Upper lobe of right lung (tissue), 1 donor: ENCODE data around the gene TEX13A. TPM values are rescaled to one million over a fixed set of nuclear protein-coding genes. Genes with fewer than 3 reads are reported as not detected.

ENCODE experiments used
- ATAC-seq: fragments of 200-7000 bp; cut with Tn5 transposase; one replicate; pipeline ENCODE4 v1.9.1; 2020; ENCODE audit warnings: mild to moderate bottlenecking, moderate library complexity
- DNase-seq: peaks from one replicate; pipeline ENCODE4 v3.0.0-alpha.2; 2020
- H3K27ac ChIP-seq: fragments of 200-600 bp; one replicate; pipeline ENCODE4 v1.8.0; 2022
- H3K27me3 ChIP-seq: fragments of 200-600 bp; one replicate; pipeline ENCODE4 v1.8.0; 2022; ENCODE audit warnings: mild to moderate bottlenecking
- H3K36me3 ChIP-seq: fragments of 200-600 bp; one replicate; pipeline ENCODE4 v1.8.0; 2022
- H3K4me1 ChIP-seq: fragments of 200-600 bp; one replicate; pipeline ENCODE4 v1.8.0; 2022
- H3K4me3 ChIP-seq: fragments of 200-600 bp; one replicate; pipeline ENCODE4 v1.8.0; 2022; ENCODE audit warnings: mild to moderate bottlenecking
- H3K9me3 ChIP-seq: fragments of 200-600 bp; one replicate; pipeline ENCODE4 v1.8.0; 2022
- intact Hi-C: fragments of 100-400 bp; cut with DNase I; formaldehyde crosslinking; loops from one replicate; pipeline ENCODE4 v1.11.0; 2022
- total RNA-seq: library from RNA; stranded (reverse); fragmentation: NEBNext Ultra II Directional; extraction: Animal tissue kit (Norgen Biotek cat#: 25700); gene quantifications from one replicate; pipeline ENCODE4 v1.2.1, GENCODE V29; 2021
- TF ChIP-seq, protein P1 (sequence below): fragments of 200-600 bp; IDR thresholded peaks from one replicate; pipeline ENCODE4 v1.8.0; 2022; ENCODE audit warnings: antibody characterized with exemption
- donor health status: DM: no; HTN: yes; CAD: no; lungs with severe emphysema.

The TEX13A gene
- total RNA-seq, 1 donor from 2014 or later = not detected

DNA sequence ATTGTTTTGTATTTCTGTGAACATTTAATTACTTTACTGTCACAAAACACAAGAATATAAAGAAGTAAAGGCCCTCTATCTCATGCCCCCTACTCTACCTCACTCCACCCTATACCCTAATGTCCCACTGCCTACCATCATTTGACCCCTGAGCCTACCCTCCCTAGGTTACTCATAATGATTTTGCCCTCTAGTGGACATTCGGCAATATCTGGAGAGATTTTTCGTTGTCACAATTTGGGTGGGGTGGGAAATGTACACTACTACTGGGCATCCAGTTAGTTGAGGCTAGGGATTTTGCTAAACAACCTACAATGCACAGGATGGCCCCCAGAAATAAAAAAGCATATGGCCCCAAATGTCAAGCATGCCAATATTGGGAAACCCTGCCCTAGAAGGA, 10.2 kb downstream of the TEX13A start:
- ATAC-seq (no peak), DNase-seq (no peak)
- Histone ChIP-seq H3K27me3 (no peaks in the 10 kb centered on the region), H3K4me3 (no peak overlapping the region), H3K36me3 (no peaks in the 10 kb centered on the region), H3K9me3 (no peaks in the 10 kb centered on the region), H3K4me1 (no peaks in the 10 kb centered on the region), H3K27ac (no peak overlapping the region)
- intact Hi-C loops = no loop called here
- TF ChIP-seq, protein P1, sequence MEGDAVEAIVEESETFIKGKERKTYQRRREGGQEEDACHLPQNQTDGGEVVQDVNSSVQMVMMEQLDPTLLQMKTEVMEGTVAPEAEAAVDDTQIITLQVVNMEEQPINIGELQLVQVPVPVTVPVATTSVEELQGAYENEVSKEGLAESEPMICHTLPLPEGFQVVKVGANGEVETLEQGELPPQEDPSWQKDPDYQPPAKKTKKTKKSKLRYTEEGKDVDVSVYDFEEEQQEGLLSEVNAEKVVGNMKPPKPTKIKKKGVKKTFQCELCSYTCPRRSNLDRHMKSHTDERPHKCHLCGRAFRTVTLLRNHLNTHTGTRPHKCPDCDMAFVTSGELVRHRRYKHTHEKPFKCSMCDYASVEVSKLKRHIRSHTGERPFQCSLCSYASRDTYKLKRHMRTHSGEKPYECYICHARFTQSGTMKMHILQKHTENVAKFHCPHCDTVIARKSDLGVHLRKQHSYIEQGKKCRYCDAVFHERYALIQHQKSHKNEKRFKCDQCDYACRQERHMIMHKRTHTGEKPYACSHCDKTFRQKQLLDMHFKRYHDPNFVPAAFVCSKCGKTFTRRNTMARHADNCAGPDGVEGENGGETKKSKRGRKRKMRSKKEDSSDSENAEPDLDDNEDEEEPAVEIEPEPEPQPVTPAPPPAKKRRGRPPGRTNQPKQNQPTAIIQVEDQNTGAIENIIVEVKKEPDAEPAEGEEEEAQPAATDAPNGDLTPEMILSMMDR = no peak

DNA sequence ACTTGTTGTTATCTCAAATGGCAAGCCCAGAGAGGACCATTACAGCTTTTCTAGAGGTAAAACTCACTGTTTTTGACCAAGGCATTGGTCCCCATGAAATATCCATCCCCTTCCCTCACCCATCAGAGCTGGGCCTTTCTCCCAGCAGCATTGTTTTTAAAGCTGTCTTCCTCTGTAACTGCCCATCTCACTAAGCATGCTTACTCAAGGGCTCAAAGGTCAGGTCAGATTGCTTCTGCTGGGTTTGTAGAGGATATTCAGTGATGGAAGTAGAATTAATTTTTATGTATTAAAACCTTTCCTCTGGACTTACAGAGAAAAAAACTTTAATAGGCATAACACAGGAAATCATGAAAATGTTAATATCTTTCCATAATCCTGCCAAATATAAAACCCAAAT, 11.1 kb downstream of the TEX13A start:
- Histone ChIP-seq H3K4me3 (no peak overlapping the region), H3K36me3 (no peaks in the 10 kb centered on the region), H3K4me1 (no peaks in the 10 kb centered on the region), H3K27ac (no peak overlapping the region), H3K27me3 (no peaks in the 10 kb centered on the region), H3K9me3 (no peaks in the 10 kb centered on the region)
- ATAC-seq = no peak
- no peak for DNase-seq
- intact Hi-C loops = no loop called here
- TF ChIP-seq, protein P1 = no peak

- H3K36me3 ChIP-seq = no peaks in the 10 kb centered on the region
- no peak overlapping the region for H3K27ac ChIP-seq
- no peaks in the 10 kb centered on the region for H3K4me1 ChIP-seq
- DNase-seq (no peak), ATAC-seq (peak; percentile 14)
- TF ChIP-seq, protein P1 = no peak
- no peaks in the 10 kb centered on the region for H3K9me3 ChIP-seq
- H3K27me3 ChIP-seq = no peaks in the 10 kb centered on the region
- intact Hi-C loops = no loop called here
- H3K4me3 ChIP-seq = no peak overlapping the region
These were observed 28.6 kb downstream of the TEX13A start for GRCh38 chrX:105191878-105192277.

DNA sequence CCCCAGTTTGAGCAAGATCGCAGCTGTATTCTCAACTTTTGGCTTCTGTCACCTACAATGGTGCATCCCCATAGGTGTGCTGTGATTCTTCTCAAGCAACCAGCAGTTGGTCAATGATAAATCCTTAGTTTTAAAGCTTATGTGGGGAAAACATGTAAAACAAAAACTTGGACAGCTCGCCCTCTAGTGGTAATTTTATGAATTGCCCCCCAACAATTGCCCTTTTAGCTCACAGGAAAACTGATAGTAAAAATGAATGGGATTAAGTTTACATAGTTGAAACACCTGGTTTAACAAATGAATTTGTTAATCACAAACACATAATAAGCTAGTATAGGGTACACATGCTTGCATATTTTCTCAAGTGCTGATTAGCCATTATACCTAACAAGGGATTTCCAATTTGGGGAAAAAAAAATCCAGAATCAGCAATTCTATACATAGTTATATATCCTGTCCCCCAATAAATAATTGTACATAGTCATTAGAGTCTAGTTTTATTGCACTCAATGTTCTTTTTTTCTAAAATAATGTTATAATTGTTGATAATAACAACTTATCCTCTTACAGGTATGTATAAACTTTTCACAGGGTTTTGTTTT, 30.1 kb downstream of the TEX13A start:
- DNase-seq = no peak
- intact Hi-C loops = no loop called here

GRCh38 chrX:105189093-105189492, 31.4 kb downstream of the TEX13A start:
- Histone ChIP-seq H3K9me3 (no peaks in the 10 kb centered on the region), H3K36me3 (no peaks in the 10 kb centered on the region), H3K4me3 (no peak overlapping the region), H3K27ac (no peak overlapping the region), H3K4me1 (no peaks in the 10 kb centered on the region), H3K27me3 (no peaks in the 10 kb centered on the region)
- ATAC-seq (no peak), DNase-seq (no peak)
- TF ChIP-seq, protein P1 = no peak
- intact Hi-C loops = no loop called here

More for the DNA sequence above, 30.1 kb downstream of the TEX13A start:
- ATAC-seq = no peak
- Histone ChIP-seq H3K27me3 (no peaks in the 10 kb centered on the region), H3K36me3 (no peaks in the 10 kb centered on the region), H3K9me3 (no peaks in the 10 kb centered on the region), H3K4me3 (no peak overlapping the region), H3K27ac (no peak overlapping the region), H3K4me1 (no peaks in the 10 kb centered on the region)
- TF ChIP-seq, protein P1 = peak; percentile 69

- TF ChIP-seq, protein P1 = no peak
- ATAC-seq (no peak), DNase-seq (no peak)
- no peaks in the 10 kb centered on the region for H3K36me3 ChIP-seq
- no peak overlapping the region for H3K27ac ChIP-seq
- no peaks in the 10 kb centered on the region for H3K4me1 ChIP-seq
- no peaks in the 10 kb centered on the region for H3K27me3 ChIP-seq
- intact Hi-C loops = no loop called here
- H3K9me3 ChIP-seq = no peaks in the 10 kb centered on the region
- no peak overlapping the region for H3K4me3 ChIP-seq
These were observed 40.9 kb downstream of the TEX13A start for GRCh38 chrX:105179644-105180043.
